ENCODE measurements around the gene TSPAN11. TPM values are rescaled to one million over a fixed set of nuclear protein-coding genes. Genes with fewer than 3 reads are reported as not detected.

Gene TSPAN11
- total RNA-seq, 1 donor from 2014 or later = 12.4 TPM

DNA sequence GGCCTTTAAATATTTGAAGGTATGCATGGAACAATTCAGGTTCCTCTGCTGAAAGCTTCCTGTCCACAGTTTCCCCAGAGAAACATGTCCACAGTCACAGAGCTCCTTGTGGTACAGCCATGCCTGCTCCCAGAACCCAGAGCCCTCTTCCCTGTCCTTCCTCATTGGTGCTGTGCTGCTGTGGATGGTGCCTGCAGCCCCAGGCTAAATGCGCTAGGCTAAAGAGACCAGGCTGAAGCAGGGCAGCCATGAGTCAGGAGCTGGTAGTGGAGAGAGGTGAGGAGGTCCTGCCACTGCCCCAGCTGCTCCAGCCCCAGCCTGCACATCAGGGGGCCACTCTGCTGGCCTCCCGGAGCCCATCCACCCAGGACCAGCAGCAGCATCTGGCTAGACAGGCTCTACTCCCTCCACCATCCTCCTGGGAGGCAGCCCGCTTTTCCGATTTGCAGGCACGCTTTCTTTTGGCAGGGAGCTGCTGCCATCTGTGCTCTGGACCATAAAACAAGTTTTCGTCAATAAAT lies 81.8 kb downstream of the TSPAN11 start:
- Histone ChIP-seq H3K4me3 (ENCODE audit: insufficient read depth, low read depth, low read length) (no peak overlapping the region), H3K27me3 (ENCODE audit: insufficient read depth, low read length) (no peaks in the 10 kb centered on the region), H3K9ac (ENCODE audit: low read length) (no peak overlapping the region), H3K36me3 (ENCODE audit: insufficient read depth, low read length) (no peaks in the 10 kb centered on the region), H3K79me2 (ENCODE audit: insufficient read depth, low read length) (no peaks in the 10 kb centered on the region), H3K9me3 (ENCODE audit: insufficient read depth, low read depth, low read length) (no peaks in the 10 kb centered on the region), H3K4me2 (ENCODE audit: low read length) (no peak overlapping the region), H2AFZ (ENCODE audit: low read depth, low read length) (no peak overlapping the region), H3K4me1 (ENCODE audit: insufficient read depth, low read length) (no peaks in the 10 kb centered on the region), H4K20me1 (ENCODE audit: insufficient read depth, low read length) (no peaks in the 10 kb centered on the region), H3K27ac (ENCODE audit: low read depth, low read length) (no peak overlapping the region)
- no peak for FAIRE-seq
- Mint-ChIP-seq H3K9me3 (ENCODE audit: unreplicated experiment) (no peaks in the 10 kb centered on the region), H3K27me3 (ENCODE audit: low read depth, unreplicated experiment) (peaks cover 17% of the 10 kb centered on the region), H3K4me1 (ENCODE audit: low read depth, unreplicated experiment) (peaks cover 10% of the 10 kb centered on the region), H3K27ac (ENCODE audit: unreplicated experiment) (no peak overlapping the region), H3K4me3 (ENCODE audit: unreplicated experiment) (no peak overlapping the region), H3K36me3 (ENCODE audit: low read depth, unreplicated experiment) (no peaks in the 10 kb centered on the region)
- DNase-seq (ENCODE audit: low read depth) = no peak
- no peak for TF ChIP-seq EZH2 (IDR thresholded peaks at IDR 0.05; ENCODE audit: insufficient read depth, low read length)
- no peak for TF ChIP-seq CTCF (IDR thresholded peaks at IDR 0.05; ENCODE audit: insufficient read depth, low read depth, low read length)

- no peak overlapping the region for H2AFZ ChIP-seq (ENCODE audit: low read depth, low read length)
- no peaks in the 10 kb centered on the region for H3K27me3 ChIP-seq (ENCODE audit: insufficient read depth, low read length)
- H3K4me2 ChIP-seq (ENCODE audit: low read length) = no peak overlapping the region
- Mint-ChIP-seq H3K27ac (ENCODE audit: unreplicated experiment) (no peak overlapping the region), H3K9me3 (ENCODE audit: unreplicated experiment) (no peaks in the 10 kb centered on the region), H3K36me3 (ENCODE audit: low read depth, unreplicated experiment) (no peaks in the 10 kb centered on the region), H3K4me3 (ENCODE audit: unreplicated experiment) (no peak overlapping the region), H3K27me3 (ENCODE audit: low read depth, unreplicated experiment) (peaks cover 16% of the 10 kb centered on the region), H3K4me1 (ENCODE audit: low read depth, unreplicated experiment) (peaks cover 5% of the 10 kb centered on the region)
- H3K79me2 ChIP-seq (ENCODE audit: insufficient read depth, low read length) = no peaks in the 10 kb centered on the region
- H3K36me3 ChIP-seq (ENCODE audit: insufficient read depth, low read length) = no peaks in the 10 kb centered on the region
- no peak overlapping the region for H3K4me3 ChIP-seq (ENCODE audit: insufficient read depth, low read depth, low read length)
- H3K9ac ChIP-seq (ENCODE audit: low read length) = no peak overlapping the region
- no peak for TF ChIP-seq EZH2 (IDR thresholded peaks at IDR 0.05; ENCODE audit: insufficient read depth, low read length)
- no peak for TF ChIP-seq CTCF (IDR thresholded peaks at IDR 0.05; ENCODE audit: insufficient read depth, low read depth, low read length)
- H3K9me3 ChIP-seq (ENCODE audit: insufficient read depth, low read depth, low read length) = no peaks in the 10 kb centered on the region
- no peak for DNase-seq (ENCODE audit: low read depth)
- no peaks in the 10 kb centered on the region for H3K4me1 ChIP-seq (ENCODE audit: insufficient read depth, low read length)
- H4K20me1 ChIP-seq (ENCODE audit: insufficient read depth, low read length) = no peaks in the 10 kb centered on the region
- no peak overlapping the region for H3K27ac ChIP-seq (ENCODE audit: low read depth, low read length)
- no peak for FAIRE-seq
Observed at GRCh38 chr12:31008961-31009840, 82.7 kb downstream of the TSPAN11 start.

GRCh38 chr12:31009976-31010375 lies 83.4 kb downstream of the TSPAN11 start:
- Histone ChIP-seq H3K4me2 (ENCODE audit: low read length) (no peak overlapping the region), H4K20me1 (ENCODE audit: insufficient read depth, low read length) (no peaks in the 10 kb centered on the region), H3K4me1 (ENCODE audit: insufficient read depth, low read length) (no peaks in the 10 kb centered on the region), H3K79me2 (ENCODE audit: insufficient read depth, low read length) (no peaks in the 10 kb centered on the region), H2AFZ (ENCODE audit: low read depth, low read length) (no peak overlapping the region), H3K27ac (ENCODE audit: low read depth, low read length) (no peak overlapping the region), H3K36me3 (ENCODE audit: insufficient read depth, low read length) (no peaks in the 10 kb centered on the region), H3K27me3 (ENCODE audit: insufficient read depth, low read length) (no peaks in the 10 kb centered on the region), H3K4me3 (ENCODE audit: insufficient read depth, low read depth, low read length) (no peak overlapping the region), H3K9ac (ENCODE audit: low read length) (no peak overlapping the region), H3K9me3 (ENCODE audit: insufficient read depth, low read depth, low read length) (no peaks in the 10 kb centered on the region)
- no peaks in the 10 kb centered on the region for H3K36me3 Mint-ChIP-seq (ENCODE audit: low read depth, unreplicated experiment)
- peaks cover 5% of the 10 kb centered on the region for H3K4me1 Mint-ChIP-seq (ENCODE audit: low read depth, unreplicated experiment)
- no peak for TF ChIP-seq CTCF (IDR thresholded peaks at IDR 0.05; ENCODE audit: insufficient read depth, low read depth, low read length)
- TF ChIP-seq EZH2 (IDR thresholded peaks at IDR 0.05; ENCODE audit: insufficient read depth, low read length) = no peak
- DNase-seq (ENCODE audit: low read depth) (no peak), FAIRE-seq (no peak)
- H3K4me3 Mint-ChIP-seq (ENCODE audit: unreplicated experiment) = no peak overlapping the region
- no peaks in the 10 kb centered on the region for H3K9me3 Mint-ChIP-seq (ENCODE audit: unreplicated experiment)
- peaks cover 12% of the 10 kb centered on the region for H3K27me3 Mint-ChIP-seq (ENCODE audit: low read depth, unreplicated experiment)
- H3K27ac Mint-ChIP-seq (ENCODE audit: unreplicated experiment) = no peak overlapping the region

Measured in astrocyte (in vitro differentiated cells and primary cell).